GM20000 (cell line): ENCODE measurements around the gene SH2D3A.

Experiments
- DNase-seq: peaks from one replicate; pipeline ENCODE4 v3.0.0; 2012; ENCODE audit warnings: low spot score
- CTCF ChIP-seq: IDR thresholded peaks from 2 replicates; pipeline ENCODE4 v1.5.1; 2012; ENCODE audit warnings: mild to moderate bottlenecking, control low read depth; ENCODE audit errors: extremely low read depth, missing control alignments

Gene SH2D3A

DNA sequence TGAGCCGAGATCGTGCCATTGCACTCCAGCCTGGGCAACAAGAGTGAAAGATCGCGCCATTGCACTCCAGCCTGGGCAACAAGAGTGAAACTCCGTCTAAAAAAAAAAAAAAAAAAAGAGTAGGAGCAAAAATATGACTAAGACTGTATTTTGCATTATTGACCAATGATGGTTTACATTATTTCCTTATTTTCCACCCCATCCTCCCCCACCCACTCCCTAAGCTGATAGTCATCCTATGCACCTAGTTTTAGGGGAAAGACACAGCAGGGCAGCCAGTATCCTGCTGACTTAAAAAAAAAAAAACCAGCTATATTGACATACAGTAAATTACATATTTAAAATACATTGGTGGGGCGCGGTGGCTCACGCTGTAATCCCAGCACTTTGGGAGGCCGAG, 30.4 kb upstream of the SH2D3A start:
- TF ChIP-seq CTCF, result no peak
- no peak for DNase-seq

DNA sequence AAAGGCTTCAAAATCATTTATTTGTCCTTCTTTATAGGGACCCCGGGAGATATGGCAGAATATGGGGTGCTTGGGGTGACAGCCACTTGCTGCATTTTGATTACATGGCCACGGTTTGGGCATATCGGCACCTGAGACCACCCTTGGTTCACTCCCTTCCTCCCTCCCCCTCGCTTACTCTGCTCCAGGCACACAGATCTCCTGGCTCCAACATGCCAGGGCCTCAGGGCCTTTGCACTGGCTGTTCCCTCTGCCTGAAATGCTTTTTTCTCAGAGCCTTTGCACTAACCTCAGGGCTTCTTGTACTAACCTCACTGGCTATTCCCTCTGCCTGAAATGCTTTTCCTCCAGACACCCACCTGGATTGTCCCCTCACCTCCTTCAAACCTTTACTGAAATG, 29.0 kb upstream of the SH2D3A start:
- TF ChIP-seq CTCF, result no peak
- DNase-seq, result no peak

GRCh38 chr19:6794686-6795431, 27.6 kb upstream of the SH2D3A start:
- DNase-seq, result no peak
- TF ChIP-seq CTCF, result no peak

- no peak for TF ChIP-seq CTCF
- DNase-seq, result no peak
These were observed 26.7 kb upstream of the SH2D3A start for GRCh38 chr19:6793973-6794372.

- TF ChIP-seq CTCF, result no peak
- DNase-seq, result no peak
These were observed 26.2 kb upstream of the SH2D3A start for GRCh38 chr19:6793411-6793810.

GRCh38 chr19:6791237-6791636, 24.0 kb upstream of the SH2D3A start:
- TF ChIP-seq CTCF, result no peak
- no peak for DNase-seq

DNA sequence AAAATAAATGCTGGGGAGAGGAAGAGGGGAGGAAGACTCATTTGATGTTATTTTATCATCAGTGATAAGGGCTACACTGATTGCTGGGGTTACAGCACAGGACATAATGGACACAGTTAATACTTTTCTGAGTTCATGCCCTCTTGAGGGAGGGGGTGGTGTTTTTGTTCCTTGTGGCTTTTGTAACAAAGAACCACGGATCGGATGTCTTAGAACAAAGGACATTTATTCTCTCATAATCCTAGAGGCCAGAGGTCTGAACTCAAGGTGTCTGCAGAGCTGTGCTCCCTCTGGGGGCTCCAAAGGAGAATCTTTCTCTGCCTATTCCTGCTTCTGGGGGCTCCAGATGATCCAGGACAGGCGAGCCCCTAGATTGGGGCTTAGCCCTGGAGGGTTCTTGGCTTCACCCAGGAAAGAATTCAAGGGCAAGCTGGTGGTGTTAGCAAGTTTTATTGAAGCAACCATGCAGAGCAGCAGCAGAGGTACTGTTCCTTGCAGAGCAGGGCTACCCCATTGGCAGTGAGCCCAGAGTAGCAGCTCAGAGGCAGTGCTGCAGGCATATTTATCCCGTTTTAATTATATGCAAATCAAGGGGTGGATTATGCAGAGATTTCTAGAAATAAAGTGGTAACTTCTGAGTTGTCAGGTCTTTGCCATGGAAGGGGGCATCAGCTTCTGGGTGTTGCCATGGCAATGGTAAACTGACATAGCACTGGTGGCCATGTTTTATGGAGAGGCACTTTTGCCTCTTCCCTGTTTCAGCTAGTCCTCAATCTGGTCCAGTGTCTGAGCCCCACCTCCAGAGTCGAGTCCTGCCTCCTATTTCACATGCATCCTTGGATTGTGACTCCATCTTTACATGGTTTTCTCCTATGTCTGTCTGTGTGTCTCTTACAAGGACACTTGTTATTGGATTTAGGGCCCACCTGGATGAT, 23.2 kb upstream of the SH2D3A start:
- TF ChIP-seq CTCF, result no peak
- no peak for DNase-seq
